Psoas muscle (tissue), 8 donors: ENCODE measurements around the gene ADSS1. TPM values are rescaled to one million over a fixed set of nuclear protein-coding genes. Genes with fewer than 3 reads are reported as not detected.

Experiments used
- ATAC-seq, 4 donors: fragments of 200-7000 bp; cut with Tn5 transposase; one replicate each; pipeline ENCODE4 v1.9.1; 2020; ENCODE audit warnings: moderate library complexity in 3 of 4, mild to moderate bottlenecking in 2 of 4
- DNase-seq, 2 donors: peaks; one replicate each; pipeline ENCODE4 v3.0.0-alpha.2; 2020
- H3K27ac ChIP-seq: fragments of 200-600 bp; one replicate; pipeline ENCODE4 v1.8.0; 2022
- H3K27me3 ChIP-seq, 3 donors: fragments of 200-600 bp in 1 of 3; one replicate each; pipeline versions ENCODE4 v1.6.1 to v1.8.0; 2013 to 2022; ENCODE audit warnings: low read length in 2 of 3, mild to moderate bottlenecking in 2 of 3, moderate library complexity in 1 of 3; ENCODE audit not compliant: insufficient read depth in 3 of 3
- H3K36me3 ChIP-seq, 2 donors: fragments of 200-600 bp in 1 of 2; one replicate each; pipeline versions ENCODE4 v1.6.1 to v1.8.0; 2013 to 2022; ENCODE audit warnings: low read depth in 1 of 2, mild to moderate bottlenecking in 1 of 2, moderate library complexity in 1 of 2; ENCODE audit not compliant: insufficient read depth in 1 of 2
- H3K4me1 ChIP-seq: fragments of 200-600 bp; one replicate; pipeline ENCODE4 v1.8.0; 2022
- H3K4me3 ChIP-seq: fragments of 200-600 bp; one replicate; pipeline ENCODE4 v1.8.0; 2022; ENCODE audit warnings: mild to moderate bottlenecking
- H3K9me3 ChIP-seq: fragments of 200-600 bp; one replicate; pipeline ENCODE4 v1.8.0; 2022
- CTCF ChIP-seq: fragments of 200-600 bp; IDR thresholded peaks from one replicate; pipeline ENCODE4 v1.8.0; 2022; ENCODE audit warnings: antibody characterized with exemption
- WGBS, 3 donors: extraction: QIAGEN DNeasy Blood & Tissue Kit; methylation state at CpG; one replicate each; pipeline versions ENCODE4 v1.1.6 to v1.1.7; 2013; 5-methylcytosine and 5-hydroxymethylcytosine counted together
- intact Hi-C, 2 donors: fragments of 100-400 bp; cut with DNase I; formaldehyde crosslinking; loops; one replicate each; pipeline versions ENCODE4 v1.11.0 to v1.14.2; 2022
- polyA plus RNA-seq, 3 donors: library from polyadenylated mRNA; stranded (reverse); fragments of 200-250 nt; gene quantifications; one replicate each; pipeline ENCODE4 v1.2.3, GENCODE V29; 2013
- total RNA-seq, 4 donors: library from RNA; stranded (reverse); fragmentation: NEBNext Ultra II Directional in 2 of 4; extraction: Animal tissue kit (Norgen Biotek cat#: 25700) in 2 of 4; gene quantifications; one replicate each; pipeline versions ENCODE4 v1.2.1 to v1.2.4, GENCODE V29; 2021 to 2023
- donor health status: healthy with polysubstance abuse.
- donor health status: DM: no; HTN: no; CAD: no; lungs with moderate emphysema.
- donor health status: Bipolar disorder and iron deficiency.
- donor health status: healthy.
- donor health status: DM: yes; HTN: yes; CAD: no.
- donor health status: DM: no; HTN: no; CAD: no.
- donor health status: DM: no; HTN: no; CAD: no.
- donor health status: DM: yes; HTN: yes; CAD: no.

The ADSS1 gene
- total and polyA plus RNA-seq, 7 donors = 187 to 394 (median 300) TPM

GRCh38 chr14:104777808-104778249 is 53.8 kb downstream of the ADSS1 start:
- 82 to 84% (median 84%) methylated on average over 9 to 15 of the region's 15 CpGs for WGBS, 3 donors
- no peak overlapping the region for H3K27ac ChIP-seq
- no peaks in the 10 kb centered on the region for H3K27me3 ChIP-seq
- no peak for ATAC-seq
- no peaks in the 10 kb centered on the region for H3K4me1 ChIP-seq
- intact Hi-C loops = no loop called here
- no peaks in the 10 kb centered on the region for H3K9me3 ChIP-seq
- no peak for DNase-seq
- peaks cover 5 to 31% of the 10 kb centered on the region in 2 donors for H3K36me3 ChIP-seq
- H3K4me3 ChIP-seq = no peak overlapping the region
- no peak for TF ChIP-seq CTCF

- ATAC-seq = no peak
- Histone ChIP-seq H3K4me1 (no peaks in the 10 kb centered on the region), H3K27ac (no peak overlapping the region), H3K36me3 (peaks cover 5 to 25% of the 10 kb centered on the region in 2 donors), H3K4me3 (no peak overlapping the region), H3K27me3 (no peaks in the 10 kb centered on the region), H3K9me3 (no peaks in the 10 kb centered on the region)
- TF ChIP-seq CTCF = no peak
- WGBS, 3 donors = 86 to 92% (median 91%) methylated on average over 15 of the region's 15 CpGs
- DNase-seq = no peak
- intact Hi-C loops = no loop called here
Observed at GRCh38 chr14:104778694-104779331, 54.8 kb downstream of the ADSS1 start.

- Histone ChIP-seq H3K27me3 (no peaks in the 10 kb centered on the region), H3K9me3 (no peaks in the 10 kb centered on the region), H3K36me3 (peaks cover 3 to 19% of the 10 kb centered on the region in 2 donors), H3K4me3 (no peak overlapping the region), H3K4me1 (no peaks in the 10 kb centered on the region), H3K27ac (no peak overlapping the region)
- WGBS, 3 donors = 88 to 90% (median 90%) methylated on average over 32 of the region's 32 CpGs
- DNase-seq (no peak), ATAC-seq (no peak)
- no peak for TF ChIP-seq CTCF
- intact Hi-C loops = no loop called here
Observed at GRCh38 chr14:104779776-104780512, 55.9 kb downstream of the ADSS1 start.

- H3K36me3 ChIP-seq = peaks cover under 1 to 13% of the 10 kb centered on the region in 2 donors
- no peak overlapping the region for H3K27ac ChIP-seq
- intact Hi-C loops = no loop called here
- no peaks in the 10 kb centered on the region for H3K4me1 ChIP-seq
- no peak for DNase-seq
- no peak overlapping the region for H3K4me3 ChIP-seq
- H3K9me3 ChIP-seq = no peaks in the 10 kb centered on the region
- no peak for ATAC-seq
- H3K27me3 ChIP-seq = no peaks in the 10 kb centered on the region
- TF ChIP-seq CTCF = no peak
- 87 to 88% (median 88%) methylated on average over 24 of the region's 24 CpGs for WGBS, 3 donors
Observed at GRCh38 chr14:104780513-104781030, 56.5 kb downstream of the ADSS1 start.
